ENCODE measurements around the gene ZBED4. TPM values are rescaled to one million over a fixed set of nuclear protein-coding genes. Genes with fewer than 3 reads are reported as not detected.
"Not testable (repeated sequence)": the region's sequence is repeated elsewhere in the genome, so short reads cannot be mapped to it uniquely, and the experiment has no call there.

The ZBED4 gene
- total RNA-seq, 2 experiments from 2014 or later = 20.0 to 20.8 TPM

- POLR2A ChIA-PET = no interaction called here
- Mint-ChIP-seq H3K9me3 (no peaks in the 10 kb centered on the region), H3K4me1 (peaks cover 57% of the 10 kb centered on the region), H3K27me3 (no peaks in the 10 kb centered on the region), H3K27ac (no peak overlapping the region), H3K4me3 (no peak overlapping the region), H3K36me3 (ENCODE audit: low read depth) (peaks cover 75% of the 10 kb centered on the region)
- CTCF ChIA-PET = interaction anchor here (0.8 to 2.2 kb wide), 4 partner anchors 9 to 209 kb away, joined by 3 to 7 read pairs (median 4); no protein-coding TSS in a partner anchor
- no peak for DNase-seq
Measured at GRCh38 chr22:49820984-49821383, 32.7 kb upstream of the ZBED4 start.

GRCh38 chr22:49821741-49822140 is 31.9 kb upstream of the ZBED4 start:
- H3K4me3 Mint-ChIP-seq, H3K27ac Mint-ChIP-seq, H3K27me3 Mint-ChIP-seq, DNase-seq, POLR2A ChIA-PET, H3K9me3 Mint-ChIP-seq: not testable (repeated sequence)
- H3K36me3 Mint-ChIP-seq (ENCODE audit: low read depth) = peaks cover 75% of the 10 kb centered on the region
- H3K4me1 Mint-ChIP-seq = peaks cover 54% of the 10 kb centered on the region
- CTCF ChIA-PET = interaction anchor here (0.8 to 2.2 kb wide), 4 partner anchors 8 to 209 kb away, joined by 3 to 7 read pairs (median 4); no protein-coding TSS in a partner anchor

- peaks cover 39% of the 10 kb centered on the region for H3K4me1 Mint-ChIP-seq
- H3K36me3 Mint-ChIP-seq (ENCODE audit: low read depth) = peaks cover 57% of the 10 kb centered on the region
- POLR2A ChIA-PET = no interaction called here
- H3K4me3 Mint-ChIP-seq = no peak overlapping the region
- H3K27me3 Mint-ChIP-seq = no peaks in the 10 kb centered on the region
- no peaks in the 10 kb centered on the region for H3K9me3 Mint-ChIP-seq
- no peak for DNase-seq
- CTCF ChIA-PET = interaction anchor here (1.1 kb wide), 1 partner anchor 118 kb away, joined by 5 read pairs; no protein-coding TSS in a partner anchor
- H3K27ac Mint-ChIP-seq = no peak overlapping the region
Measured at GRCh38 chr22:49823289-49824045, 30.2 kb upstream of the ZBED4 start.

DNA sequence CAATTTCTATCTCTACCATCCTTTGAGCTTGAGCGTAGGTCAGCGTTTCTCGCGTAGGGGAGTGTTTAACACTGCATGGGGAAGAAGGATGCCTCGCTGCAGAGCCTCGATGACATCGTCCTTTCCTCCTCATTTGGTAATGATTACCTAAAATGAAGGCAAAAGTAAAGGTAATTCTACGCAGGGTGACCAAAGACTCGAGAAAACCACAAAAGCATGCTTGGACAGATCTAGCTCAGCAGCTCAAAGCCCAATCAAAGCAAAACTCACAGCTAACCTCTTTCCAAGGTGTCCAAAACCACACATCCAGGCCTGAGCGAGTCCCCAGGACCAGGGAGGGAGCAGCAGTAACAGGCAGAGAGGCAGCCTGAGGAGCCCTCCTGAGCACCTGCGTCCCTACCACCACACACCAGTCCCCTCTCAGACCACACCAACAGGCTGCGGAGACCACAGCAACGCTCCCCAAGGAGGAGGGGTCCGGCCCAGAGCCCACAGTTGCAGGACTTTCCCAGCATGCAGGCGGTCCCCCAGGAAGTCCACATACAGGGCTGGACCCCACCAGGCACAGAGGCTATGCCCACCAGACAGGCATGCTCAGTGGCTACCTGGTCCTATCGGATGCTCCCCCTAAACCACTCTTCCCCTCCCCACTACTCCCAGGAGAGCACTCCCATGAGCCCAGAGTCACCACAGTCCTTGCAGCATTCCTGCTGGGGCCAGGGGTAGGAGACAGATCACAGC is 29.3 kb upstream of the ZBED4 start:
- no peaks in the 10 kb centered on the region for H3K9me3 Mint-ChIP-seq
- no peak for DNase-seq
- ChIA-PET CTCF (no interaction called here), POLR2A (no interaction called here)
- no peaks in the 10 kb centered on the region for H3K27me3 Mint-ChIP-seq
- H3K4me1 Mint-ChIP-seq = peaks cover 40% of the 10 kb centered on the region
- H3K4me3 Mint-ChIP-seq = peak overlapping the region; percentile 14
- peak overlapping the region; percentile 11 for H3K27ac Mint-ChIP-seq
- peaks cover 51% of the 10 kb centered on the region for H3K36me3 Mint-ChIP-seq (ENCODE audit: low read depth)

DNA sequence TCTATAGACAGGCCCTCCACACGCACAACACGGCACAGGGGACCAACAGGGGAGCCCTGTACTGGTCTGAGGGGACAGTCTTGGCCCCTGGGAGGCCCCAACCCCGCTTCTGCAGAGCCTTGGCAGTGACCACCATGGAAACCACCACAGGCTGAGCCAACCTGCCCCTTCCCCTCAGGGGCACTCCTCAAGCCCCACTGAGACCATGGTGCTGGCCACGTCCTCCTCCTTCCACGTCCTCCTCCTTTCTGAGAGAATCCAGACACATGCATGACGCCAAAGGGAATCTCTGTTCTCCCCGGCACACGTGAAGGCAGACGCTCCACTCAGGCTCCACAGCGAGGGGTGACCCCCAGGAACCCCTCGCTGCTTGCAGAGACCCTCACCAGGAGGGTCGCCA is 28.7 kb upstream of the ZBED4 start:
- DNase-seq = no peak
- H3K27me3 Mint-ChIP-seq = no peaks in the 10 kb centered on the region
- peaks cover 52% of the 10 kb centered on the region for H3K36me3 Mint-ChIP-seq (ENCODE audit: low read depth)
- CTCF ChIA-PET = interaction anchor here (1.9 kb wide), 1 partner anchor 8 kb away, joined by 5 read pairs; no protein-coding TSS in a partner anchor
- peak overlapping the region; percentile 95 for H3K27ac Mint-ChIP-seq
- H3K9me3 Mint-ChIP-seq = no peaks in the 10 kb centered on the region
- H3K4me3 Mint-ChIP-seq = peak overlapping the region; percentile 14
- peaks cover 46% of the 10 kb centered on the region for H3K4me1 Mint-ChIP-seq
- POLR2A ChIA-PET = no interaction called here

DNA sequence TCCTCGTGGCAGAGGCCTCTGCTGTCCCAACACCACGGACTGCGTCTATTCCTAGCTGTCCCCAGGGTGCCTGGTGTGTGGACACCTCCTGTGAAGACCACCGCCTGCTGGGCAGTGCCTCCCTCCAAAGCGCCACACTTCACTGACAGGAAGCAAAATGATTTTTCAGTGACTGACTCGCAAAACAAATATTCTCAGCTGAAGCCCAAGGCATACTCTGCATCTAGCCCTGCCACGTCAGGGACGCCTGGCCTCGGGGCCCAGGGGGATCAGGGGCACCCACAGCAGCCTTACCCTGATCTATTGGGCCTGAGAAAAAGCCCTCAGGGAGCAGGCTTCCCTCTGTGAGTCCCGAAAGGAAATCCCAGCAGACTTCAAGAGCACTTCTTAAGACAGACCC is 28.2 kb upstream of the ZBED4 start:
- ChIA-PET POLR2A (no interaction called here), CTCF (interaction anchor here (0.6 to 1.9 kb wide), 2 partner anchors 8 to 212 kb away, joined by 4 to 5 read pairs; no protein-coding TSS in a partner anchor)
- DNase-seq = no peak
- Mint-ChIP-seq H3K4me1 (peaks cover 47% of the 10 kb centered on the region), H3K9me3 (no peaks in the 10 kb centered on the region), H3K27ac (peak overlapping the region; percentile 95), H3K4me3 (peak overlapping the region; percentile 90), H3K27me3 (no peaks in the 10 kb centered on the region), H3K36me3 (ENCODE audit: low read depth) (peaks cover 49% of the 10 kb centered on the region)

GRCh38 chr22:49825944-49826602 is 27.6 kb upstream of the ZBED4 start:
- CTCF ChIA-PET = interaction anchor here (0.6 to 1.9 kb wide), 2 partner anchors 9 to 212 kb away, joined by 4 to 5 read pairs; no protein-coding TSS in a partner anchor
- peak; percentile 63 for DNase-seq
- peak overlapping the region; percentile 90 for H3K4me3 Mint-ChIP-seq
- peaks cover 41% of the 10 kb centered on the region for H3K4me1 Mint-ChIP-seq
- peaks cover 43% of the 10 kb centered on the region for H3K36me3 Mint-ChIP-seq (ENCODE audit: low read depth)
- peak overlapping the region; percentile 95 for H3K27ac Mint-ChIP-seq
- POLR2A ChIA-PET = no interaction called here
- H3K9me3 Mint-ChIP-seq = no peaks in the 10 kb centered on the region
- no peaks in the 10 kb centered on the region for H3K27me3 Mint-ChIP-seq

- H3K27ac Mint-ChIP-seq = peak overlapping the region; percentile 95
- H3K4me3 Mint-ChIP-seq = peak overlapping the region; percentile 90
- peaks cover 41% of the 10 kb centered on the region for H3K36me3 Mint-ChIP-seq (ENCODE audit: low read depth)
- ChIA-PET POLR2A (no interaction called here), CTCF (interaction anchor here (1.9 kb wide), 1 partner anchor 10 kb away, joined by 5 read pairs; no protein-coding TSS in a partner anchor)
- H3K9me3 Mint-ChIP-seq = no peaks in the 10 kb centered on the region
- DNase-seq = peak; percentile 50
- peaks cover 45% of the 10 kb centered on the region for H3K4me1 Mint-ChIP-seq
- no peaks in the 10 kb centered on the region for H3K27me3 Mint-ChIP-seq
Measured at GRCh38 chr22:49826603-49827270, 26.9 kb upstream of the ZBED4 start.

GRCh38 chr22:49827271-49827852 is 26.3 kb upstream of the ZBED4 start:
- no peaks in the 10 kb centered on the region for H3K9me3 Mint-ChIP-seq
- DNase-seq = peak; percentile 17
- peak overlapping the region; percentile 91 for H3K27ac Mint-ChIP-seq
- peaks cover 37% of the 10 kb centered on the region for H3K36me3 Mint-ChIP-seq (ENCODE audit: low read depth)
- POLR2A ChIA-PET = no interaction called here
- CTCF ChIA-PET = no interaction called here
- peaks cover 45% of the 10 kb centered on the region for H3K4me1 Mint-ChIP-seq
- H3K4me3 Mint-ChIP-seq = peak overlapping the region; percentile 71
- no peaks in the 10 kb centered on the region for H3K27me3 Mint-ChIP-seq

- H3K27me3 Mint-ChIP-seq = peaks cover 3% of the 10 kb centered on the region
- H3K4me3 Mint-ChIP-seq = peak within 1 kb of the TSS; percentile 90
- DNase-seq = peak; percentile 58
- CTCF ChIA-PET = no interaction called here
- H3K36me3 Mint-ChIP-seq (ENCODE audit: low read depth) = peaks cover 33% of the 10 kb centered on the region
- peak within 1 kb of the TSS; percentile 95 for H3K27ac Mint-ChIP-seq
- POLR2A ChIA-PET = no interaction called here
- H3K4me1 Mint-ChIP-seq = peaks cover 41% of the 10 kb centered on the region
- H3K9me3 Mint-ChIP-seq = no peaks in the 10 kb centered on the region
Measured at GRCh38 chr22:49827853-49828598, 25.6 kb upstream of the ZBED4 start, which contains the start of gene BRD1. Gene BRD1 (minus strand): TSS chr22:49827873. CDS start chr22:49824317, 3,556 bp downstream.

DNA sequence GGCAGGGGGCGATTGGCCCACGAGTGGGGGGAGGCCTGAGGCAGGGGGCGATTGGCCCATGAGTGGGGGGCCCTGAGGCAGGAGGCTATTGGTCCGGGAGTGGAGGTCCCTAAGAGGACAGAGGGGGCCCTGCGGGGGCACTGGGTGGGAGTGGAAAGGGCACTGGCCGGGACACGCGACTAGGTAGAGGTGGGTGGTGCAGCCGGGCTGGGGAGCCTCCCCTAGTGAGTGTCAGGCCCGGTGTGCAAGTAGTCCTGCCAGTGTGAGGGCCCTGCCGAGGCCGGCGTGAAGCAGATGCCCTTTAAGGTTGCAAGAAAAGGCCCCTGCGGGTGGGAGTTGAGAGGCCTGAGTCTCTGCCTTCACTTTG is 25.1 kb upstream of the ZBED4 start:
- peaks cover 3% of the 10 kb centered on the region for H3K27me3 Mint-ChIP-seq
- H3K27ac Mint-ChIP-seq = peak overlapping the region; percentile 91
- no peak for DNase-seq
- H3K4me3 Mint-ChIP-seq = peak overlapping the region; percentile 65
- H3K4me1 Mint-ChIP-seq = peaks cover 39% of the 10 kb centered on the region
- H3K9me3 Mint-ChIP-seq = no peaks in the 10 kb centered on the region
- POLR2A ChIA-PET = no interaction called here
- H3K36me3 Mint-ChIP-seq (ENCODE audit: low read depth) = peaks cover 30% of the 10 kb centered on the region
- CTCF ChIA-PET = interaction anchor here (1.0 kb wide), 1 partner anchor 10 kb away, joined by 5 read pairs; no protein-coding TSS in a partner anchor

All from activated CD4-positive, alpha-beta T cell treated with anti-CD3 and anti-CD28 coated beads, Interleukin-2, amount 10 ng/mL, durations not matched to agents 7 days and 5 days (primary cell).